T follicular helper cell (primary cell): ENCODE data around the gene STK24.
A peak's percentile ranks its signal among the peaks of the same experiment; 100 is the strongest.
"Not testable (repeated sequence)": the region's sequence is repeated elsewhere in the genome, so short reads cannot be mapped to it uniquely, and the experiment has no call there.

Experiments
- DNase-seq: peaks from one replicate; pipeline ENCODE4 v3.0.0-alpha.2; 2020; ENCODE audit warnings: low read depth

Gene STK24

GRCh38 chr13:98582947-98583346 is 6.0 kb upstream of the STK24 start:
- no peak for DNase-seq

GRCh38 chr13:98581971-98582702 is 5.2 kb upstream of the STK24 start:
- DNase-seq = no peak

- DNase-seq = no peak
Observed at GRCh38 chr13:98581381-98581780, 4.5 kb upstream of the STK24 start.

GRCh38 chr13:98580420-98580819 is 3.5 kb upstream of the STK24 start:
- no peak for DNase-seq

- DNase-seq = no peak
Observed at GRCh38 chr13:98577836-98578285, 954 bp upstream of the STK24 start.

GRCh38 chr13:98576200-98576945 is 534 bp downstream of the STK24 start:
- DNase-seq = no peak

GRCh38 chr13:98575904-98576199 is 1.1 kb downstream of the STK24 start:
- no peak for DNase-seq

- DNase-seq = no peak
Observed at GRCh38 chr13:98575009-98575903, 1.7 kb downstream of the STK24 start.

- DNase-seq = no peak
Observed at GRCh38 chr13:98571955-98572662, 4.8 kb downstream of the STK24 start.

GRCh38 chr13:98570929-98571372 is 6.0 kb downstream of the STK24 start:
- no peak for DNase-seq

GRCh38 chr13:98569494-98570367 is 7.2 kb downstream of the STK24 start:
- DNase-seq = not testable (repeated sequence)

GRCh38 chr13:98568918-98569317 is 8.0 kb downstream of the STK24 start:
- no peak for DNase-seq

GRCh38 chr13:98567140-98567539 is 9.8 kb downstream of the STK24 start:
- DNase-seq = no peak

GRCh38 chr13:98565726-98566565 is 11.0 kb downstream of the STK24 start:
- no peak for DNase-seq

- DNase-seq = no peak
Observed at GRCh38 chr13:98564204-98564603, 12.7 kb downstream of the STK24 start.

- DNase-seq = peak; percentile 28
Observed at GRCh38 chr13:98563071-98563470, 13.8 kb downstream of the STK24 start.

GRCh38 chr13:98559169-98559568 is 17.7 kb downstream of the STK24 start:
- DNase-seq = no peak

- DNase-seq = no peak
Observed at GRCh38 chr13:98557937-98558792, 18.7 kb downstream of the STK24 start.
